Esophagus squamous epithelium (tissue), 4 donors: ENCODE measurements around the gene ZNF358.

ENCODE experiments used
- CTCF ChIP-seq, 6 experiments: fragments of 450-650 bp in 4 of 6; fragments of 200-600 bp in 2 of 6; sonication (generic) in 2 of 6; IDR thresholded peaks; one replicate each; pipeline ENCODE4 v1.5.1; 2016 to 2019; ENCODE audit warnings: antibody characterized with exemption in 6 of 6, mild to moderate bottlenecking in 4 of 6, moderate library complexity in 4 of 6
- POLR2A ChIP-seq, 4 donors: fragments of 450-650 bp; IDR thresholded peaks; one replicate each; pipeline ENCODE4 v1.6.1; 2017; ENCODE audit warnings: antibody characterized with exemption in 4 of 4, mild to moderate bottlenecking in 4 of 4, moderate library complexity in 3 of 4

GRCh38 chr19:7524523-7524922 is 8.6 kb downstream of the ZNF358 start:
- no peak for TF ChIP-seq CTCF (IDR thresholded peaks at IDR 0.05)
- no peak for TF ChIP-seq POLR2A (IDR thresholded peaks at IDR 0.05)
